Nephron (organoid): Measurements from ENCODE around the gene BLOC1S5.
A peak's percentile ranks its signal among the peaks of the same experiment; 100 is the strongest.
"Not testable (repeated sequence)": the region's sequence is repeated elsewhere in the genome, so short reads cannot be mapped to it uniquely, and the experiment has no call there.

Experiments
- H3K27ac Mint-ChIP-seq, 3 experiments: 2 replicates each; pipeline ENCODE4 v1.8.0; 2020; ENCODE audit warnings: mixed read lengths in 3 of 3, mild to moderate bottlenecking in 2 of 3, moderate library complexity in 1 of 3
- H3K27me3 Mint-ChIP-seq: 2 replicates; pipeline ENCODE4 v1.8.0; 2021; ENCODE audit warnings: low read depth, mild to moderate bottlenecking, moderate library complexity, mixed read lengths
- H3K36me3 Mint-ChIP-seq: 2 replicates; pipeline ENCODE4 v1.8.0; 2020; ENCODE audit warnings: low read depth, mixed read lengths
- H3K4me1 Mint-ChIP-seq: 2 replicates; pipeline ENCODE4 v1.8.0; 2020; ENCODE audit warnings: mixed read lengths
- H3K4me3 Mint-ChIP-seq, 3 experiments: 2 replicates each; pipeline ENCODE4 v1.8.0; 2020; ENCODE audit warnings: mild to moderate bottlenecking in 3 of 3, mixed read lengths in 3 of 3, moderate library complexity in 2 of 3
- H3K9me3 Mint-ChIP-seq: 2 replicates; pipeline ENCODE4 v1.8.0; 2020; ENCODE audit warnings: mixed read lengths
- CTCF ChIP-seq, 3 experiments: fragments of 200-600 bp; sonication (generic); IDR thresholded peaks; one replicate each; pipeline ENCODE4 v1.5.0; 2021; ENCODE audit warnings: antibody characterized with exemption in 3 of 3; ENCODE audit not compliant: unreplicated experiment in 3 of 3

Gene BLOC1S5

GRCh38 chr6:7993952-7994351 lies 70.2 kb downstream of the BLOC1S5 start:
- no peak for TF ChIP-seq CTCF (IDR thresholded peaks at IDR 0.05; ENCODE audit: unreplicated experiment in 3 of 3)
- H3K27ac Mint-ChIP-seq: no peak overlapping the region
- H3K27me3 Mint-ChIP-seq: peaks cover 5% of the 10 kb centered on the region
- H3K4me3 Mint-ChIP-seq: no peak overlapping the region
- peaks cover 25% of the 10 kb centered on the region for H3K4me1 Mint-ChIP-seq
- no peaks in the 10 kb centered on the region for H3K36me3 Mint-ChIP-seq
- no peaks in the 10 kb centered on the region for H3K9me3 Mint-ChIP-seq

- H3K4me3 Mint-ChIP-seq: no peak overlapping the region
- H3K9me3 Mint-ChIP-seq: no peaks in the 10 kb centered on the region
- H3K36me3 Mint-ChIP-seq: peaks cover 3% of the 10 kb centered on the region
- H3K27ac Mint-ChIP-seq: no peak overlapping the region
- TF ChIP-seq CTCF (IDR thresholded peaks at IDR 0.05; ENCODE audit: unreplicated experiment in 3 of 3): no peak
- peaks cover 5% of the 10 kb centered on the region for H3K27me3 Mint-ChIP-seq
- peaks cover 25% of the 10 kb centered on the region for H3K4me1 Mint-ChIP-seq
Observed at GRCh38 chr6:7993399-7993798, 70.8 kb downstream of the BLOC1S5 start.

GRCh38 chr6:7992002-7992815 lies 72.0 kb downstream of the BLOC1S5 start:
- H3K4me3 Mint-ChIP-seq: no peak overlapping the region
- H3K9me3 Mint-ChIP-seq: no peaks in the 10 kb centered on the region

GRCh38 chr6:7991536-7991935 lies 72.7 kb downstream of the BLOC1S5 start:
- Mint-ChIP-seq H3K27me3 (peaks cover 5% of the 10 kb centered on the region), H3K4me3 (no peak overlapping the region)

More at GRCh38 chr6:7992002-7992815, 72.0 kb downstream of the BLOC1S5 start:
- TF ChIP-seq CTCF (IDR thresholded peaks at IDR 0.05; ENCODE audit: unreplicated experiment in 3 of 3): peak; percentile 21 to 43 (median 34)
- Mint-ChIP-seq H3K36me3 (peaks cover 5% of the 10 kb centered on the region), H3K4me1 (peaks cover 25% of the 10 kb centered on the region), H3K27ac (peak overlapping the region; percentile 11 to 43 (median 23)), H3K27me3 (peaks cover 5% of the 10 kb centered on the region)

GRCh38 chr6:7986219-7986618 lies 78.0 kb downstream of the BLOC1S5 start:
- Mint-ChIP-seq H3K4me3 (no peak overlapping the region), H3K36me3 (peaks cover 12% of the 10 kb centered on the region), H3K27ac (no peak overlapping the region), H3K27me3 (no peaks in the 10 kb centered on the region), H3K4me1 (no peaks in the 10 kb centered on the region), H3K9me3 (peaks cover 7% of the 10 kb centered on the region)
- TF ChIP-seq CTCF (IDR thresholded peaks at IDR 0.05; ENCODE audit: unreplicated experiment in 3 of 3): no peak

More at GRCh38 chr6:7991536-7991935, 72.7 kb downstream of the BLOC1S5 start:
- Mint-ChIP-seq H3K9me3 (peaks cover 3% of the 10 kb centered on the region), H3K36me3 (peaks cover 8% of the 10 kb centered on the region), H3K27ac (peak overlapping the region in 1 of 3 experiments; percentile 23), H3K4me1 (peaks cover 18% of the 10 kb centered on the region)
- no peak for TF ChIP-seq CTCF (IDR thresholded peaks at IDR 0.05; ENCODE audit: unreplicated experiment in 3 of 3)

GRCh38 chr6:7983967-7984366 lies 80.2 kb downstream of the BLOC1S5 start:
- peaks cover 12% of the 10 kb centered on the region for H3K36me3 Mint-ChIP-seq
- H3K9me3 Mint-ChIP-seq, H3K27me3 Mint-ChIP-seq, H3K4me1 Mint-ChIP-seq, H3K4me3 Mint-ChIP-seq, H3K27ac Mint-ChIP-seq: not testable (repeated sequence)
